ENCODE results near the gene KRTAP5-5.
"Not testable (repeated sequence)": the region's sequence is repeated elsewhere in the genome, so short reads cannot be mapped to it uniquely, and the experiment has no call there.

The KRTAP5-5 gene

DNA sequence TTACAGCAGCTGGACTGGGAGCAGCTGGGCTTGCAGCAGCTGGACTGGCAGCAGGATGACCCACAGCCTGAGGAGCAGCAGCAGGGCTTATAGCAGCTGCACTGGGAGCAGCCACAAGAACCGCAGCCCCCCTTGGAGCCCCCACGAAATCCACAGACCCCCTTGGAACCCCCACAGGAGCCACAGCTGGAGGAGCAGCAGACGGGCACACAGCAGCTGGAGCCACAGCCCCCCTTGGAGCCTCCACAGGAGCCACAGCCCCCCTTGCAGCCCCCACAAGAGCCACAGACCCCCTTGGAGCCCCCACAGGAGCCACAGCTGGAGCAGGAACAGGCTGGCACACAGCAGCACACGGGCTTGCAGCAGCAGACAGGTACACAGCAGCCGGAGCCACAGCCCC is 21.7 kb upstream of the KRTAP5-5 start:
- not testable (repeated sequence) for DNase-seq

DNA sequence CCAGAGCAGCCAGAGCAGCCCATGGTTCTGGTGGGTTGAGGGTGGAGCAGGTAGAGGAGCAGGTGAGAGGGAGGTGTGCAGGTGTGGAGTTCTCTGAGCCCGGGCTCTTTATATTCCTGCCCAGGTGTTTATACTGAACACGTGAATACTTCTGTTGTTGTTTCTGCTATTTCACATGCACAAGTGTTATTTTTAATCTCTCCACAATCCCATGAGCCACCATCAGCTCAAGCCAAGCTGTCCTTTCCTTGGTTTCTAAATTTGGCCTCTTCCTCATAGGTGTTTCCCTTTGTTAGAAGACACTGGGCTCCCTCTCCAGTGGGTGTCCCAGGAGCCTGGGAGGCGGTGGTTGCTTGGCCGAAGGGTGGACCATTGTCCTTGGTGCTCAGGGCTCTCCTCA is 21.2 kb upstream of the KRTAP5-5 start, which contains the start of gene KRTAP5-3:
Gene KRTAP5-3, minus strand, starts transcription at position 101 of the 400 bp plus-strand sequence. Its CDS starts 78 bp downstream, at position 23.
- no peak for DNase-seq

DNA sequence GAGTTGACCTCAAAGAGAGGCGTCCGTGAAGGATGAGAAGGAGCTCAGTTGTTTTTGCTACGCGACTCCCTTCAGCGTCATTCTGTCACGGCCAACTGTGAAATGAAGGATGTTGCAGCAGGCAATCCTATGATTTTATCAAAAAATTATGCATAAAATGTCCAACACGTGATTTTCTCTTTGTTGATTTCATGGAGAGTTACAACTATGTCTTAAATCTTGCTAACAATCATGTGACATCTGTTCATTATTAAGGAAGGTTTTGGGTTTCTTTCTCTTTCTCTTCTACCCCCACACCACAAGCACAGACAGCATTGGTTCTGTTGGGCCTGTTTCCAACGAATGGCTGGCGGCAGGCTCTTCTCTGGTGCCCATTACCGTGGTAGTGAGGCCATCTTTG is 11.3 kb upstream of the KRTAP5-5 start:
- no peak for DNase-seq

DNA sequence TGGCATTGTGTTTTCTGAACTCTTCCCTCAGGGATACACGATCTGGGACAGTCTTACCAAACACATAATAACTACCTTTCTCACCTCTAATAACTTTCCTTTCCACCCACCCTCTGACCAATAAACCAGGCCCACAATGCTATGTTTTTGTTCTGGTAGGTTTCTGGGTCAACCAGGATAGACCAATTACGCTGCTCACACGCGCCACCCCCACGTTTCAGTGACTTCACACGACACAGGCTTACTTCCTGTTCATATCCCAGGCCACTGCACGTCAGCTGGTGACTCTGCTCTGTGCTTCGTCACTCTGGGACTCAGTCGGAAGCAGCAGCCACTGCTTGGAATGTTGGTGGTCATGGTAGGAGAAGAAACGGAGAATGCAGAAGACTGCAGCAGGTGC is 10.1 kb upstream of the KRTAP5-5 start:
- no peak for DNase-seq

DNA sequence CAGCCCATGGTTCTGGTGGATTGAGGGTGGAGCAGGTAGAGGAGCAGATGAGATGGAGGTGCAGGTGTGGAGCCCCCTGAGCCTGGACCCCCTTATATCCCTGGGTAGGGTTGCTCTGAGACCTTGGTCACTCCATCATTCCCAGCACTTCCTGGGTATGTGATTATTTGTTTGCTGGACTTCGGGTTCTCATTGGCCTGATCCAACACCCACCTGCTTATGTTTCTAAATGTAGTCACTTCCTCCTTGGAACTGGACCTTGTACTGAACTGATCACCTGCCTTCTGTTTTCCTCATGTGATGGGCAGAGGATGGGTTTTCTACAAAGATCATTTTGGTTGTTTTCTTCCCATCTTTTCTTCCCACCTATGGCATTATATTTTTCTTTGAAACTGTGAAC is 7.5 kb upstream of the KRTAP5-5 start, which contains the start of gene KRTAP5-4:
Gene KRTAP5-4, minus strand, starts transcription at position 53 of the 400 bp plus-strand sequence. Its CDS starts 45 bp downstream, at position 8.
- no peak for DNase-seq

DNA sequence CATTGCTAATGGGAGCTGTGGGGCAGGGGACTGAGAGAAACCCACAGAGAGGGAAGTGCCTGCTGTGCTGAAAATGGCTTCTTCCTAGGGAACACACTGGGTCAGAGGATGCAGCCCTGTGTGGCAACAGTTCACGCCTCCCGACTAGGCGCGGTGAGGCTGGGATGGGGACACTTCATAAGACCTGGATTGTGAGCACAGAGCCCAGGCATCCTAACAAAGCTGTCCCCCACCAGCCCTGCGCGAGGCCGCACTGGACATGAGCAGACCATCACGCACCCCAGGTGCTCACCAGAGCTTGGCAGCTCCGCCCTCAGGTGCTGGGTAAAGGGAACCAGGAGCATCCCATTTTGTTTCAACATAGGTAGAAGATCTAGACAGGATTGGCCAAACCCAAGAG is 5.9 kb upstream of the KRTAP5-5 start:
- no peak for DNase-seq

DNA sequence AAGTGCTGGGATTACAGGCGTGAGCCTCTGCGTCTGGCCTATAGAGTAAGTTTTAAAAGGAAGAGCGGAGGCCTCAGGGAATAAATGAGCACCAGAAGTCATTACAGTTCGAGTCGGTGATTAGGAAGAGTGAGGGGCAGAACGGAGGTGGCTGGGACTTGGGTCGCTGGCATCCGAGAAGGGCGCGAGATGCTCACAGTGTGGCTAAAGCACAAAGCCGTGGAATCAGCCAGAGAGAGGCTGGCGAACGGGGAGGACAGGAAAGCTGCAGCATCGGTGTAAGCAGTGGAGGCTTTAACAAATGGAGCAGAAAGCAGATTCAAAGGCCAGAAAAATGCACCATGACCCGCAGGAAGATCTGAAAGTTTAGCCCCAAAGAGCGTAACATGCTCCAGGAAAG is 5.0 kb upstream of the KRTAP5-5 start:
- DNase-seq: no peak

DNA sequence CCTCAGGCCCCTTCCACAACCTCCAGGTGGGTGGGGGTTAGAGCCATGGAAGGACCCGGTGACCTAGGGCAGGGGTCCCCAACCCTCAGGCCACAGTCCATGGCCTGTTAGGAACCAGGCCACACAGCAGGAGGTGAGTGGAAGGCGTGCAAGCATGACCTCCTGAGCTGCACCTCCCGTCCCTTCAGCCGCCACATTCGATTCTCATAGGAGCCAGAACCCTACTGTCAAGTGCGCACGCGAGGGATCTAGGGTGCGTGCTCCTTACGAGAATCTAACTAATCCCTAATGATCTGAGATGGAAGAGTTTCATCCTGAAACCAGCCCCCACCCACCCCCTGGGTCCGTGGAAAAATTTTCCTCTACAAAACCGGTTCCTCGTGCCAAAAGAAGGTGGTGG is 4.0 kb upstream of the KRTAP5-5 start:
- no peak for DNase-seq

DNA sequence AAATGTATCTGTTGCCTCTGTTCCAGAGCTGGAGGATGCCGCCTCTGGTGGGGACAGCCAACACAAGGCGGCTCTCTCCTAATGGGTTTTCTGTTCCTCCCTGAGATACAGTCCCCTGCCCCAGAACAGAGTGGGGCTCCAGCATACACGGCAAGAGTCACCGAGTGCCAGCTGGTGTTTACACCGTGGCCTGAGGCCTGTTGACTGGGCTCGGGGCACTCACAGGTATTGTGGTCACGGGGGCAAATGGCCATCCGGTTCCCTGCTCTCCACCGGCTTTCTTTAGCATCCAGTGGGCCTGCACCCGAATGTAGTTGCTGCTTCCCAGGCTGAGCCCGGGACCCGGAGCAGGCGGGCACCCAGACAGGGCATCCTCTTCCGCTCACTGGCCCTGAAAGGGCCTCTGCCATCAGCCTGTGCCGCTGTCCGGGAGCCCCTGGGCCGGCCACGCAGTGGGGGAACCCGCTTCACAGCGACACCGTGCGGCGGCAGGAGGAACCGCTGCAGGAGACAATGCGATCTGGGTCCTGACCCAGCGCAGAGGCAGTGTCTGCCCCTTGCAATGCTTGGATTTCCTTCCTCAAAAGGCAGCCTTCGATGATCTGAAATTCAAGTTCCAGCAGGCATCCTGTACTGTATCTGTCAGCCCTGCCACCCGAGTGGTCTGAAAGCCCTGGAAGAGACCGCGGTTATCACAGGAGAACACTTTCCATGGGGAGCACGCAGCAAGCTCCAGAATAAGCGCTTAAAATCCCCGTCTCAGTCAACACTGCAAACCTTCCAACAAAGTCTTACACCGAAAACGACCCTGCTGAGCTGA is 859 bp upstream of the KRTAP5-5 start:
- DNase-seq: peak; percentile 81

DNA sequence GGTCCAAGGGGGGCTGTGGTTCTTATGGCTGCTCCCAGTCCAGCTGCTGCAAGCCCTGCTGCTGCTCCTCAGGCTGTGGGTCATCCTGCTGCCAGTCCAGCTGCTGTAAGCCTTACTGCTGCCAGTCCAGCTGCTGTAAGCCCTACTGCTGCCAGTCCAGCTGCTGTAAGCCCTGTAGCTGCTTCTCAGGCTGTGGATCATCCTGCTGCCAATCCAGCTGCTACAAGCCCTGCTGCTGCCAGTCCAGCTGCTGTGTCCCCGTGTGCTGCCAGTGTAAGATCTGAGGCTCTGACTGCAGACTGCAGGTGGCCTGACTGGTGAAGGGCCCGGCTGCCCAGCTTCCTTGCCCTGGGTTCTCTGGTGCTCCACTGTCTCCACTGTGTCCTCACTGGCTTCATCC is 696 bp downstream of the KRTAP5-5 start:
- DNase-seq: no peak

DNA sequence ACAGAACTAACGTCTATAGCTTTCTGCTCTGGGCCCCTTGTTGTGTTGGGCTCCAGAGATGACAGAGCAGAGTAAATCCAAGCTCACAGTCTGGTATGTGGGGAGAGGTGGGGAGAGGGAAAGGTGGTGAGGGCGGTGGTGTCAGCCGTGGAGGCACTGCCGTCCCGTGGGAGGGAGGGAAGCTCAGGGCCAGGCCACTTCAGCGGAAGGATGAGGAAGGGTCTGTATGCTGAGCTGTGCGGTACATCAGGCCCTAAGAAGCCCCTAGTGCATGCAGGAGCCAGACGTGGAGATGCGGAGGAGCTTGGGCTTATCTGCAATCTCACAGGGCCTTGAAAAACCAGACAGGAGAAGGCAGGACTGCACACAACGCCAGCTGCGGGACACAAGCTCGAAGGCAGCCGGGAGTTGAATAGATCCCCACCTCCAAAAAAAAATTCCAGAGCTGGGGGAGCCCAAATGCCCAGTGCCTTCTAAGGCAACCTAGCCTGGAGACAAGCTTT is 1.5 kb downstream of the KRTAP5-5 start:
- DNase-seq: no peak

DNA sequence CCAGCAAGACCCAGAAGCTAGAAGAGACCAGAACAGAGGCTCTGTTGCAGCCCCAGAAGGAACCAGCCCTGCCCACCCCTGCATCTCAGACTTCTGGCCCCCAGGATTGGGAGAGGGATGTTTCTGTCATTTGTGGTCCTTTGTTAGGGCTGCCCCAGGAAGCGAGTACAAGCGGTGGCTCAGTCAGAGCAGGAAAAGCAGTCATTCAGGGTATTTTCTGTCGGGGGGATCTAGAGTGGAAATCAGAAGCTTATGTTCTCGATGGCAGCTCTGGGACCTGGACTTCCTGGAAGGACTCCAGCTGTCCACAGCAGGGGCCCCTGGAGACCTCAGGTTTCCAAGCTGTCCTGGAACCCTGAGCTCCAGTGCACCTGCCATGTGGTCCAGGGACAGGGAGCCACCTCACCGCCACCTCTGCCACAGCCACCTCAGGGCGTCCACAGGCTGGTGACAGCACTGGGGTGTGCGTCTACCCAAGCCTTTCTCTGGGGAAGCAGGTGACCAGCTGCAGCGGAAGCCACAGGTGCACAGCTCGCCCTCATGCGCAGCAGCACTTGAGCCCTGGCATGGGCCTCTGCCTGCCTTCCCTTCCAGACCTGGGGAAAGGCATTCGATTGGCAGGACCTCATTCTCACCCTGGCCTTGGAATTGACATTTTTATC is 2.6 kb downstream of the KRTAP5-5 start:
- no peak for DNase-seq

DNA sequence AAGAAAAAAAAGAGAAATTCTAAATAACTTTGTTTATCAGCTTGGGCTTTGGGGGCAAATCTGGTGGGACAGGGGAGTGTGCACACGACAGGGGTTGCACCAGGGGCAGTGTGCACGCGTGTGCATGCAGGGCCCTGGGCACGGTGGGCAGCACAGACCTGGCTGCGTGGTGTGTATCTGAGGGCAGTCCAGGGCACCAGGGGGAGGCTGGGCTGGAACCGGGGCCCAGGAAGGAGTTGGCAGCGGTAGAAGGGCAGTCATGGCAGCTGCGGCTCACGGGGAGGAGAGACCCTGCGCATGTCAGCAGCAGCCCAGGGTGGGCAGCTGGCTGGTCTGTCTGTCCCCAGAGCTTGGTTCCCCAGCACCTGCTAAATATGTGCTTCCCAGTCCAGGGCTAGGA is 4.3 kb downstream of the KRTAP5-5 start:
- DNase-seq: no peak

DNA sequence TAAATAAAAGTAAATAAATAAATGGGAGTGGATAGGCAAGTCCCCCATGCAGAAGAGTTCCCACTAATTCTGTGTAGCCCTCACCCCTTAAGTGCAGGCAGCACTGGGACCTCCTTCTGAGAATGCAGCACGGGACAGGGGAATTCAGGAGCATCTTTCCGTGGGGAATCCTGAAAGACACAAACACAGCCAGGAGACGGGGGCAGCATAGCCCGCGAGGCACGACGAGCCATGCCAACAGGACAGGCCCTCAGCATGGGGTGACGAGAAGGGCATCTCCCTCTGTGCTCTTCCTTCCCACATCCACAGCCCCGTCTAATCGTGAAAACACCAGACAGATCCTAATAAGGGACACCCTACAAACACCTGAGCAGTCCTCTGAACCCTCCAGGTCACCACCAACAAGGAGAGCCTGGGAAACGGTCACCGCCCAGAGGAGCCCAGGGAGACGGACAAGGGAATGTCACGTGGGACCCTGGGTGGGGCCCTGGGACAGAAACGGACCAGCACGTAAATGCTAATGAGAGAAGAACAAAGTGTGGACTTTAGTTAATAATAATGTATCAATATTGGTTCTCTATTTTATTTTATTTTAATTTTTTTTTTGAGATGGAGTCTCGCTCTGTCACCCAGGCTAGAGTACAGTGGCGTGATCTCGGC is 6.8 kb downstream of the KRTAP5-5 start:
- no peak for DNase-seq

DNA sequence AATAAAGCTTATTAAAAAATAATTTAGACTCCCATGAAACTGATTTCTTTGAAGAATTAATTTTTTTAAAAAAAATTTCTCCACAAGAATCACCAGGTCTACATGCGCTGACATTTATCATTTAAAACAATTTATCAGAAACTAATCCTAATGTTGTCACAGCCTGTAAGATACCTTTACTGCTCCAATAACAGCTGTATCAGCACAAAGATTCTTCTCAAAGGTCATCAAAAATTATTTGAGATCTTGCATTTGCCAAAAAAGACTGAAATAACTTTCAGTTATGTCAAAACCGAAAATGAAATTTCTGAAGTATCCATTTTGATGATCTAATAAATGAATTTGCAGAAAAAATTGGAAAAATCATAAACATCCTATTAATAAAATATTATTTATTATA is 8.1 kb downstream of the KRTAP5-5 start:
- no peak for DNase-seq

DNA sequence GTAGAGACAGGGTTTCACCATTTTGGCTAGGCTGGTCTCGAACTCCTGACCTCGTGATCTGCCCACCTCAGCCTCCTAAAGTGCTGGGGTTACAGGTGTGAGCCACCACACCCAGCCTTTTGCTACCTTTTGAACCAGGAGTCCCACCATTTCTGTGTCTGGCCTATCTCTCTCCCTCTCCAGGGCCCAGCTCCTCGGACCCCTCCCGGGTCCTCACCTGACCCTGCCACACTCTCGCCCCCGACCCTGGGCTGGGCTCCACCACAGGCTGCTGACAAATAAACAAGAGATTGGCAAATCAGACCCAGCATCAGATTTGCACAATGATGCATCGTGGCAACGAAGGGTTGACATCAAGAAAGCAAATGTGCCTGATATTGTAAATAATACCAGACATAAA is 8.8 kb downstream of the KRTAP5-5 start:
- DNase-seq: no peak

DNA sequence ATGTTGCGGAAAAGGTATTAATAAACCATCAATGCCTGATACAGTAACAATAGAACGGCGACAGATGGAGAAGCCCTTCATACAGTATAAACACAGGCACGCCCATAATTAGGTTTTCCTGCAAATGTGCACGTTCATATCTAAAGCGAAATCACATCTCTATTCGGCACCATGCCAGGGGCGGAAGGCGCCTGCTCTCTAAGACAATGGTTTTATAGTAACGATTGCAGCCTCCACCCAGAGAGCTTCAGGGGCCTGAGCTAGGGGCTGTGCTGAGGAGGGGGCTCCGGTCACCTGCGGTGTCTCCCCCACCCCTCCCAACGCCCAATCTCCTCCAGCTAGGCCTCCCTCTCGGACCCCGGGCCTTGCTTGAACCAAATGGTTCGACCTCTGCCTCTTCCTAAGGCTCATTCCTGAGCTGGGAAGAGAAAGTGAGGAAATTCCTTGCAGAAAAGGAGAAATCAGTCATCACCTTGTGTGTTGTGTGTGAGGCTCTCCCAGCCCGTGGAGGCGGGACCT is 9.6 kb downstream of the KRTAP5-5 start:
- no peak for DNase-seq

DNA sequence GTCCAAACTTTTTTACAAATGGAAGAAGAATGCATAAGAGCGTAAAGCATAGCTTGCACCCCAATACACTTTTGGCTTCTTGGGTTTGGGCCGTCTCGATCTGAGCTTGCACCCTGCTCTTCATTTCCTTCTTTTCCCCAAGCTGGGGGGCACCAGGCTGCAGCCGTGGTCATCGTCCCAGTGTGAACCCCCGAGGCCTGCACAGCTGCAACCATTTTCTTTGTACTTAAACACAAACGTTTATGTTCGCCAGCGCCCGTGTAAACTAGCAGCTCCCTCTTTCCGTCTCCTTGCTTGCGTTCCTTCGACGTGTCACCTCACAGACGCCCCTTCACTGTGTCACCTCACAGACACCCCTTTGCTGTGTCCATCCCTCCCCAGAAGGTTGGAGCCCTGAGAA is 10.1 kb downstream of the KRTAP5-5 start:
- DNase-seq: no peak

DNA sequence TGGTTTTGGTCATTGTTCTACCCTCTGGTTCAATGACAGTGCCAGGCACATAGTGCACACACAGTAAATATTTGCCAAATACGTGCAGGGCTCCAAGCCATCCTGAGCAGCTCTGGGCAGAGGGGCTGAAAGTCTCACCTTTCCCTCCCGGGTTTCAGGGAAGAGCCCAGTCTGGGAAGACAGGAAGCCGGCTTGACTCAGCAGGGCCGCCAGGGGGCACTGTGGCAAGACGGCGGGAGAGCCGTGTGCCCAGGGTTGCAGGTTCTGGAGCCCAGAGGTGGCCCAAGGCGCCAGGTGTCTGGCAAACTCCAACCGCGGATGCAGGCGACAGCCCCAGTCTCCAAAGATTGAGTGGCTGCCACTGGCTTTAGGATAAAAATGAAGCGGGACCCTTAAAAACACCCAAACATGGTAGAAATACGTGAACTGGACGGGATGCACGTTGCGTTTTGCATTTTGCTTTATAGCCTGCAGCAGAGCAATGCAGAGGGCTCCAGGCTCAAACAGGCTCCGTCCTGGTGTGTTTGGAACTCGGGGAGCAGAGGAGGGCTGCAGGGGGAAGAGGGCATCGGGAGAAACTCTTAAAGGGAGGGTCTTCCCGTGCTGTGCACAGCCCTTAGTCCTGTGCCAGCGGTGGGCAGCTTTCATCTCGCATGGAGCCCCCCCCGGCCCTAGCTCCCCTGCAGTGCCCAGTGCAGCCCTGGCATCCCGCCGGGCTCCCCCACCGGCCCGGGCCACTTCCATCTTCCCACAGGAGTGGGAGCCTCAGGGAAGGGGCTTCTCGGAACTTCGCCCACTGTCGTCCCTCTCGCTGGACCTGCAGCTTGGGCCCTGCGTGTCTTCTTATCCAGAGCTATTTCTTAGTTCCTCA is 10.7 kb downstream of the KRTAP5-5 start:
- DNase-seq: peak; percentile 67

DNA sequence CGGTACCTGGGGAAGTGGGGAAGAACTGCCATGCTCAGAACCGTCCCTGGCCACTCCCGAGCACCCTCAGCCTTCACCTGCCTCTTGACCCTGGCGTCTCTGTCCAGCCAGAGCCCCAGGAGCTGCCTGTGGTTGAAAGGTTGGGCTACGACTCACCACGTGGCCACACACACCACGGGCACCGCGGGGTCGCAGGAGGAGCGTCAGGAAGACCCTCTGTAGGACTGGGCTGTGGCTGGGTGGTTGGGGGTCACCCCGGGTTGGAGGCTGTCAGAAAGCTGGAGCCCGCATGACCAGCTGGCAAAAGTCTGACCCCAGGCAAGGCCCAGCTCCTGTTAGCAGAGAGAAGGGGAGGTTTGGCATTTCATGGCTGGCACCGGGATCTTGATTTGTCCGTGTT is 11.5 kb downstream of the KRTAP5-5 start:
- DNase-seq: peak; percentile 51

DNA sequence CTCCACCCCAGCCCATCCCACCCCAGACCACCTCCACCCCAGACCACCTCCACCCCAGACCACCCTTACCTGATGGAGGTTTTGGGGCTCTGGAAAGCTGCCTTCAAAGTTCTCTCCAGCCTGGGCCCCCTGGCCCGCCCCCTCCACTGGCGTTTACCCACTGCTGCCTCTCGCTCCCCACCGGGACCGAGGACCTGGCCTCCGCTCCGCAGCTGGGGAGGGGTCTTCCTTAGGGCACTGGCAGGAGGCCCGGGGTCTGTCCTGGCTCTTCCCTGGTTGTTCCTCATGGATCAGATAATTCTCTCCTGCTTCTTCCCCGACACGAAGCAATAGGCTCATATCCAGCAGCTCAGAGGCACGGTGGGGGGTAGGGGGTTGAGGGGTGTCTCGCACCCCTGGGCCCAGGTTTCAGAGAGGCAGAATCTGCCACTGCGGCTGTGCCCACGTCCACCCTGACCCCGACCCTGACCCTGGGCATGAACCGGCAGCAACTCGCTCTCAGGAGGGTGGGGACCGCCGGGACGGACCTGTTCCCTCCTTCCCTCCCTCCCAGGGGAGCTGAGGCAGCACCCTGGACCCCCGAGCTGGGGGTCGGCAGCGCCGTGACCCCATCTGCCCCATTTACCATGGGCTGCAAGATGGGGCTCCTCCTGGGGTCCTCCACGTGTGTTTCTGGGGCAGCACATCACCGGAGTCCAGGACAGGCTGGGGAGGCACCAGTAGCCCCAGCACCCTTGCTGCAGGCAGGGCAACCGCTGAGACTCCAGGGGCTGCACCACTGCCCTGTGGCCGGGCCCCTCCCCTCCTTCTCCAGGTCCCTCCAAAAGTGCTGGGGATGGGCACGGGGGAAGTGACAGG is 12.9 kb downstream of the KRTAP5-5 start:
- no peak for DNase-seq
